Psoas muscle (tissue), 8 donors: ENCODE measurements around the gene SLC34A3. TPM values are rescaled to one million over a fixed set of nuclear protein-coding genes. Genes with fewer than 3 reads are reported as not detected.

Experiments
- ATAC-seq, 4 donors: fragments of 200-7000 bp; cut with Tn5 transposase; one replicate each; pipeline ENCODE4 v1.9.1; 2020; ENCODE audit warnings: moderate library complexity in 3 of 4, mild to moderate bottlenecking in 2 of 4
- DNase-seq, 2 donors: peaks; one replicate each; pipeline ENCODE4 v3.0.0-alpha.2; 2020
- H3K27ac ChIP-seq: fragments of 200-600 bp; one replicate; pipeline ENCODE4 v1.8.0; 2022
- H3K27me3 ChIP-seq, 3 donors: fragments of 200-600 bp in 1 of 3; one replicate each; pipeline versions ENCODE4 v1.6.1 to v1.8.0; 2013 to 2022; ENCODE audit warnings: low read length in 2 of 3, mild to moderate bottlenecking in 2 of 3, moderate library complexity in 1 of 3; ENCODE audit not compliant: insufficient read depth in 3 of 3
- H3K36me3 ChIP-seq, 2 donors: fragments of 200-600 bp in 1 of 2; one replicate each; pipeline versions ENCODE4 v1.6.1 to v1.8.0; 2013 to 2022; ENCODE audit warnings: low read depth in 1 of 2, mild to moderate bottlenecking in 1 of 2, moderate library complexity in 1 of 2; ENCODE audit not compliant: insufficient read depth in 1 of 2
- H3K4me1 ChIP-seq: fragments of 200-600 bp; one replicate; pipeline ENCODE4 v1.8.0; 2022
- H3K4me3 ChIP-seq: fragments of 200-600 bp; one replicate; pipeline ENCODE4 v1.8.0; 2022; ENCODE audit warnings: mild to moderate bottlenecking
- H3K9me3 ChIP-seq: fragments of 200-600 bp; one replicate; pipeline ENCODE4 v1.8.0; 2022
- CTCF ChIP-seq: fragments of 200-600 bp; IDR thresholded peaks from one replicate; pipeline ENCODE4 v1.8.0; 2022; ENCODE audit warnings: antibody characterized with exemption
- WGBS, 3 donors: extraction: QIAGEN DNeasy Blood & Tissue Kit; methylation state at CpG; one replicate each; pipeline versions ENCODE4 v1.1.6 to v1.1.7; 2013; 5-methylcytosine and 5-hydroxymethylcytosine counted together
- intact Hi-C, 2 donors: fragments of 100-400 bp; cut with DNase I; formaldehyde crosslinking; loops; one replicate each; pipeline versions ENCODE4 v1.11.0 to v1.14.2; 2022
- polyA plus RNA-seq, 3 donors: library from polyadenylated mRNA; stranded (reverse); fragments of 200-250 nt; gene quantifications; one replicate each; pipeline ENCODE4 v1.2.3, GENCODE V29; 2013
- total RNA-seq, 4 donors: library from RNA; stranded (reverse); fragmentation: NEBNext Ultra II Directional in 2 of 4; extraction: Animal tissue kit (Norgen Biotek cat#: 25700) in 2 of 4; gene quantifications; one replicate each; pipeline versions ENCODE4 v1.2.1 to v1.2.4, GENCODE V29; 2021 to 2023
- donor health status: healthy with polysubstance abuse.
- donor health status: DM: no; HTN: no; CAD: no; lungs with moderate emphysema.
- donor health status: Bipolar disorder and iron deficiency.
- donor health status: healthy.
- donor health status: DM: yes; HTN: yes; CAD: no.
- donor health status: DM: no; HTN: no; CAD: no.
- donor health status: DM: no; HTN: no; CAD: no.
- donor health status: DM: yes; HTN: yes; CAD: no.

Gene SLC34A3
- total and polyA plus RNA-seq, 7 donors = not detected

GRCh38 chr9:137221095-137221505 is 9.6 kb upstream of the SLC34A3 start:
- ATAC-seq (no peak), DNase-seq (no peak)
- no peak for TF ChIP-seq CTCF
- H3K4me1 ChIP-seq = peaks cover 11% of the 10 kb centered on the region
- no peaks in the 10 kb centered on the region for H3K9me3 ChIP-seq
- H3K4me3 ChIP-seq = peak overlapping the region; percentile 57
- no peaks in the 10 kb centered on the region for H3K27me3 ChIP-seq
- 69 to 79% (median 76%) methylated on average over 13 to 14 of the region's 14 CpGs for WGBS, 3 donors
- intact Hi-C loops = no loop called here
- no peak overlapping the region for H3K27ac ChIP-seq
- no peaks in the 10 kb centered on the region for H3K36me3 ChIP-seq

GRCh38 chr9:137221506-137222111 is 9.1 kb upstream of the SLC34A3 start:
- no peak for ATAC-seq
- Histone ChIP-seq H3K27me3 (no peaks in the 10 kb centered on the region), H3K4me1 (peaks cover 11% of the 10 kb centered on the region), H3K9me3 (no peaks in the 10 kb centered on the region), H3K4me3 (peak overlapping the region; percentile 57), H3K36me3 (no peaks in the 10 kb centered on the region), H3K27ac (no peak overlapping the region)
- TF ChIP-seq CTCF = no peak
- DNase-seq = no peak
- 8 to 14% (median 10%) methylated on average over 32 to 61 of the region's 61 CpGs for WGBS, 3 donors
- intact Hi-C loops = loop anchor here in 1 of 2 donors (2.0 kb wide), 1 partner anchor 33 kb away; the partner anchor contains the start of genes ANAPC2 and SSNA1

GRCh38 chr9:137222190-137223077 is 8.3 kb upstream of the SLC34A3 start, which contains the start of gene RNF208:
RNF208 (minus strand) TSS chr9:137222240; CDS start chr9:137221212, 1,028 bp downstream.
- TF ChIP-seq CTCF = no peak
- Histone ChIP-seq H3K9me3 (no peaks in the 10 kb centered on the region), H3K27me3 (peaks cover 0 to 6% (median 0%) of the 10 kb centered on the region in 3 donors), H3K4me3 (peak within 1 kb of the TSS; percentile 76), H3K4me1 (peaks cover 11% of the 10 kb centered on the region), H3K36me3 (no peaks in the 10 kb centered on the region), H3K27ac (peak within 1 kb of the TSS; percentile 83)
- intact Hi-C loops = loop anchor here in 1 of 2 donors (2.0 kb wide), 1 partner anchor 34 kb away; the partner anchor contains the start of genes ANAPC2 and SSNA1
- DNase-seq = no peak
- 4 to 6% (median 5%) methylated on average over 33 to 88 of the region's 88 CpGs for WGBS, 3 donors
- peak; percentile 12 to 45 (median 32) for ATAC-seq

- ATAC-seq (peak; percentile 92 to 93 (median 92)), DNase-seq (peak; percentile 98 to 99)
- Histone ChIP-seq H3K4me1 (peaks cover 11% of the 10 kb centered on the region), H3K4me3 (peak overlapping the region; percentile 76), H3K36me3 (no peaks in the 10 kb centered on the region), H3K27ac (peak overlapping the region; percentile 83), H3K27me3 (peaks cover 0 to 12% (median 0%) of the 10 kb centered on the region in 3 donors), H3K9me3 (no peaks in the 10 kb centered on the region)
- intact Hi-C loops = loop anchor here in 1 of 2 donors (2.0 kb wide), 1 partner anchor 35 kb away; the partner anchor contains the start of genes ANAPC2 and SSNA1
- no peak for TF ChIP-seq CTCF
- 1 to 3% (median 1%) methylated on average over 48 to 63 of the region's 63 CpGs for WGBS, 3 donors
These were observed 7.4 kb upstream of the SLC34A3 start for GRCh38 chr9:137223078-137223970.
